Right lobe of liver (tissue), 6 donors: ENCODE results near the gene MRPL44. TPM values are rescaled to one million over a fixed set of nuclear protein-coding genes. Genes with fewer than 3 reads are reported as not detected.
A peak's percentile ranks its signal among the peaks of the same experiment; 100 is the strongest.

Source experiments
- ATAC-seq, 4 donors: fragments of 200-7000 bp; cut with Tn5 transposase; one replicate each; pipeline ENCODE4 v1.9.1; 2020; ENCODE audit warnings: mild to moderate bottlenecking in 4 of 4, moderate library complexity in 4 of 4
- DNase-seq, 3 donors: peaks; one replicate each; pipeline ENCODE4 v3.0.0-alpha.2; 2020
- H3K27ac ChIP-seq, 3 donors: fragments of 200-600 bp; one replicate each; pipeline ENCODE4 v1.8.0; 2022
- H3K27me3 ChIP-seq, 2 donors: fragments of 200-600 bp; one replicate each; pipeline ENCODE4 v1.8.0; 2022
- H3K36me3 ChIP-seq, 4 donors: fragments of 200-600 bp; sonication (generic) in 1 of 4; one replicate each; pipeline versions ENCODE4 v1.5.1 to v1.8.0; 2017 to 2022; ENCODE audit warnings: control low read depth in 1 of 4
- H3K4me1 ChIP-seq, 4 donors: fragments of 200-600 bp; sonication (generic) in 1 of 4; one replicate each; pipeline versions ENCODE4 v1.5.1 to v1.8.0; 2017 to 2022; ENCODE audit warnings: control low read depth in 1 of 4
- H3K4me3 ChIP-seq, 3 donors: fragments of 200-600 bp; one replicate each; pipeline ENCODE4 v1.8.0; 2022
- H3K9me3 ChIP-seq, 4 donors: fragments of 200-600 bp; sonication (generic) in 1 of 4; one replicate each; pipeline versions ENCODE4 v1.5.1 to v1.8.0; 2017 to 2022; ENCODE audit warnings: control low read depth in 1 of 4
- CTCF ChIP-seq, 4 donors: fragments of 200-600 bp in 3 of 4; fragments of 450-650 bp in 1 of 4; IDR thresholded peaks; one replicate each; pipeline versions ENCODE4 v1.5.1 to v1.8.0; 2016 to 2022; ENCODE audit warnings: antibody characterized with exemption in 4 of 4, mild to moderate bottlenecking in 2 of 4
- POLR2A ChIP-seq: fragments of 450-650 bp; IDR thresholded peaks from one replicate; pipeline ENCODE4 v1.6.1; 2017; ENCODE audit warnings: antibody characterized with exemption, mild to moderate bottlenecking
- WGBS: methylation state at CpG from one replicate; pipeline ENCODE4 v1.1.6; 2018; ENCODE audit warnings: low coverage, low lambda C conversion rate; ENCODE audit not compliant: insufficient coverage; ENCODE audit errors: missing lambda C conversion rate; 5-methylcytosine and 5-hydroxymethylcytosine counted together
- intact Hi-C, 2 donors: fragments of 100-400 bp; cut with DNase I; formaldehyde crosslinking; loops; one replicate each; pipeline versions ENCODE4 v1.11.2 to v1.14.1; 2022
- long read RNA-seq: library from polyadenylated mRNA; unstranded; transcript quantifications from one replicate; pipeline ENCODE4 v2.0.0, GENCODE V29; 2019
- total RNA-seq, 6 experiments: library from RNA; depleted of rRNA in 2 of 6; stranded (reverse); fragments of >200 nt in 2 of 6; fragmentation: NEBNext Ultra II Directional in 3 of 6; extraction: Animal tissue kit (Norgen Biotek cat#: 25700) in 3 of 6; gene quantifications; one replicate each; pipeline versions ENCODE4 v1.1.0 to v1.2.4, GENCODE V29; 2016 to 2023
- donor health status: DM: no; HTN: yes; CAD: no.
- donor health status: DM: no; HTN: no; CAD: no.
- donor health status: DM: no; HTN: no; CAD: no.
- donor health status: DM: no; HTN: yes; CAD: no.
- donor health status: DM: no; HTN: yes; CAD: no.

MRPL44 gene
- total RNA-seq, result 10 to 100 TPM; 20.4 to 38.5 (median 23.5) TPM
- long read RNA-seq, transcript MRPL44-201 (4 exons, 1,748 nt), result major isoform, 9 of 10 reads
- long read RNA-seq, partial matches to known transcripts, result 0 of 10 reads
- long read RNA-seq, other reads (novel, unspliced or antisense), result 1 of 10 reads

DNA sequence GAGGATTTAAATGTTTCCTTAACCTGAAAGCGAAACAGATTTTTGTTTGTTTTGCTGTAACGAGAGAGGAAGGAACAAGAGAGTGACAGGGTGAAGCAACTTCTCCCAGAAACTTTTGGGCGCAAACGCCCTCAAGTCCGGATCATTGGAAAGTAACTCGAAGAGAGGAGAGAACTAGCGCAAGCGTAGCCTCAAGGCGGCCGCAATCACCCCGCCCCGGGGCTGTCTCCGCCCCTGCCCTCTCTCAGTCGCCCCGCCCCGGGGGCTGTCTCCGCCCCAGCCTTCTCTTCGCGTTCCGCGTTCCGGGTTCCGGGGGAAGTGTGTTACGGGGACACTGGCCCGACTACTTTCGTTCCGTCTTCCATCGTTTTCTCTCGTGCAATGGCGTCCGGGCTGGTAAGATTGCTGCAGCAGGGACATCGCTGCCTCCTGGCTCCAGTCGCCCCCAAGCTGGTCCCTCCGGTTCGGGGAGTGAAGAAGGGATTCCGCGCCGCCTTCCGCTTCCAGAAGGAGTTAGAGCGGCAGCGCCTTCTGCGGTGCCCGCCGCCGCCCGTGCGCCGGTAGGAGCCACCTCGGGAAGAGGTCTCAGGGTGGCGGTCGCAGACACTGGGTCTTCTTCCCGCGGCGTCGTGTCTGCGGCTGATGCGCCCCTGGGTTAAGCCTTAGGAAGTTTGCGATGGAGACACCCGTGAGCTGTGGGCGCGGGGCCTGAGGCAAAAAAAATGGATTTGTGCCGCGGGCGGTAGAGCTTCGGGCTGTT is at the start of gene MRPL44:
TSS of gene MRPL44 (plus strand) at position 372 of the 760 bp plus-strand sequence. CDS start at position 382, 10 bp downstream.
- peaks cover 0 to 25% (median 4%) of the 10 kb centered on the region in 4 donors for H3K4me1 ChIP-seq
- H3K27ac ChIP-seq, result peak within 1 kb of the TSS; percentile 66 to 83 (median 79)
- DNase-seq, result peak; percentile 97 to 98 (median 97)
- no peaks in the 10 kb centered on the region for H3K9me3 ChIP-seq
- no peaks in the 10 kb centered on the region for H3K27me3 ChIP-seq
- ATAC-seq, result peak; percentile 100
- WGBS, result under 1% methylated on average over 33 of the region's 65 CpGs
- H3K4me3 ChIP-seq, result peak within 1 kb of the TSS; percentile 83 to 90 (median 83)
- peak in 1 of 4 donors; percentile 5 for TF ChIP-seq CTCF (IDR thresholded peaks at IDR 0.05)
- TF ChIP-seq POLR2A, result peak; percentile 58
- peaks cover 0 to 16% (median 0%) of the 10 kb centered on the region in 4 donors for H3K36me3 ChIP-seq
- intact Hi-C loops, result loop anchor here in 1 of 2 donors (10.0 kb wide), 1 partner anchor 52 kb away; no protein-coding TSS in a partner anchor

- H3K4me1 ChIP-seq, result peaks cover 0 to 26% (median 11%) of the 10 kb centered on the region in 4 donors
- intact Hi-C loops, result loop anchor here in 1 of 2 donors (10.0 kb wide), 1 partner anchor 46 kb away; the partner anchor contains the start of gene MRPL44
- H3K4me3 ChIP-seq, result no peak overlapping the region
- DNase-seq (peak; percentile 76 to 89 (median 86)), ATAC-seq (peak; percentile 90 to 97 (median 95))
- no peaks in the 10 kb centered on the region for H3K9me3 ChIP-seq
- peak; percentile 36 for TF ChIP-seq POLR2A
- no peak for TF ChIP-seq CTCF (IDR thresholded peaks at IDR 0.05)
- H3K27me3 ChIP-seq, result no peaks in the 10 kb centered on the region
- H3K36me3 ChIP-seq, result peaks cover 0 to 5% (median 1%) of the 10 kb centered on the region in 4 donors
- H3K27ac ChIP-seq, result peak overlapping the region; percentile 63 to 92 (median 89)
- WGBS, result 26% methylated on average over 8 of the region's 8 CpGs
These were observed 48.8 kb upstream of the MRPL44 start for GRCh38 chr2:223908304-223908998.

GRCh38 chr2:223909001-223909741 is 48.1 kb upstream of the MRPL44 start:
- Histone ChIP-seq H3K9me3 (no peaks in the 10 kb centered on the region), H3K4me3 (no peak overlapping the region), H3K4me1 (peaks cover 0 to 26% (median 11%) of the 10 kb centered on the region in 4 donors), H3K27ac (peak overlapping the region; percentile 63 to 92 (median 89)), H3K36me3 (peaks cover 0 to 5% (median 1%) of the 10 kb centered on the region in 4 donors), H3K27me3 (no peaks in the 10 kb centered on the region)
- TF ChIP-seq POLR2A, result no peak
- TF ChIP-seq CTCF (IDR thresholded peaks at IDR 0.05), result no peak
- ATAC-seq (peak; percentile 52 to 65 (median 58)), DNase-seq (no peak)
- 42% methylated on average over 7 of the region's 7 CpGs for WGBS
- intact Hi-C loops, result loop anchor here in 1 of 2 donors (10.0 kb wide), 1 partner anchor 46 kb away; the partner anchor contains the start of gene MRPL44

DNA sequence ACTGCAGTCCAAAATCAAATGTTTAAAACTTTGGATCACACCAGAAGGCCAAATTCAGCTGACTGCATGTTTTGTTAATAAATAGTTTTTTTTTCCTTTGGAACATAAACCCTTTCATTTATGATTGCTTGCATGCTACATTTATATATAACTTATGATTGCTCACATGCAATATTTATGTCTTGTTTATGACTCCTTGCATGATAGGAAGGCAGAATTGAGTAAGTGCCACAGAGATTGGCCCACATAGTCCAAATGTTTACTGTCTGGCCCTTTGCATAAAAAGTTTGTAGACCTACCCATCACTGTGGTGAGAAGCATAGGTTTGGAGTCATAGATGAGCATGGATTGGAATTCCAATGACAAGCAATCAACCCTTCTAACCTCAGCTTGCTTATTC is 42.9 kb upstream of the MRPL44 start:
- ATAC-seq, result no peak
- DNase-seq, result no peak
- Histone ChIP-seq H3K27me3 (no peaks in the 10 kb centered on the region), H3K27ac (peak overlapping the region in 1 of 3 donors; percentile 16), H3K36me3 (no peaks in the 10 kb centered on the region), H3K9me3 (no peaks in the 10 kb centered on the region), H3K4me1 (peaks cover 0 to 23% (median 4%) of the 10 kb centered on the region in 4 donors), H3K4me3 (no peak overlapping the region)
- intact Hi-C loops, result no loop called here
- TF ChIP-seq POLR2A (no peak), CTCF (IDR thresholded peaks at IDR 0.05) (no peak)
